ENCODE results near the gene SH3RF3.

Gene SH3RF3

GRCh38 chr2:109364217-109364616 lies 235.2 kb downstream of the SH3RF3 start:
- no peak for TF ChIP-seq CTCF (IDR thresholded peaks at IDR 0.05; ENCODE audit: control insufficient read depth, insufficient read depth, low read depth, low read length, missing control alignments)
- DNase-seq (ENCODE audit: low read depth), result no peak
- no peak overlapping the region for H3K4me3 ChIP-seq (ENCODE audit: control insufficient read depth, low read depth, low read length)

GRCh38 chr2:109365131-109365530 lies 236.1 kb downstream of the SH3RF3 start:
- DNase-seq (ENCODE audit: low read depth), result no peak
- H3K4me3 ChIP-seq (ENCODE audit: control insufficient read depth, low read depth, low read length), result no peak overlapping the region
- TF ChIP-seq CTCF (IDR thresholded peaks at IDR 0.05; ENCODE audit: control insufficient read depth, insufficient read depth, low read depth, low read length, missing control alignments), result no peak

- H3K4me3 ChIP-seq (ENCODE audit: control insufficient read depth, low read depth, low read length), result no peak overlapping the region
- DNase-seq (ENCODE audit: low read depth), result no peak
- TF ChIP-seq CTCF (IDR thresholded peaks at IDR 0.05; ENCODE audit: control insufficient read depth, insufficient read depth, low read depth, low read length, missing control alignments), result no peak
Measured at GRCh38 chr2:109367683-109368082, 238.7 kb downstream of the SH3RF3 start.

GRCh38 chr2:109368798-109369197 lies 239.8 kb downstream of the SH3RF3 start:
- H3K4me3 ChIP-seq (ENCODE audit: control insufficient read depth, low read depth, low read length), result no peak overlapping the region
- DNase-seq (ENCODE audit: low read depth), result no peak
- no peak for TF ChIP-seq CTCF (IDR thresholded peaks at IDR 0.05; ENCODE audit: control insufficient read depth, insufficient read depth, low read depth, low read length, missing control alignments)

DNA sequence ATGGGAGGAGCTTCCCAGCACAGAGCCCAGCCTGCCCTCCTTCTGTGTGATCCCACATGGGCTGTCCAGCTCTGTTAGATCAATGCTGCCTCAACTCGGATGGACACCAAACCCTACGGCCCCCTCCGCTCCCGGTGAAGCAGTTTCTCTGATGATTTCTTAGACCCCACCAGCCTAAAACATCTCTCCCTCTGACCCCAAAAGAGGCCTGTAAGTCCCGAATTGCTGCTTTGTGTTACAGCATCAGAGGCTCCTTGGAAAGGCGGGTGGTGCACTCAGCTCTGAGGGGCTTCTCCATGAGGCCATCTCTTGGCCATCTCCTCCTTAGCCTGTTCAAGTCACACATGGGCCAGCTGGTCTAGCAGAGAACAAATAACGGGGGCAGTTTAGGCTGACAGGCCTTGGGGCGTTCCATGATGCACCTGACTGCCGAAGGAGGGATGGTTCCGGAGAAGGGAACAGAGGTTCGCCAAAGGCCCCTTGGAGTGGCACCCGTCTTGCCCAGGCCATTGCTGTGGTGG lies 240.7 kb downstream of the SH3RF3 start:
- no peak overlapping the region for H3K4me3 ChIP-seq (ENCODE audit: control insufficient read depth, low read depth, low read length)
- no peak for DNase-seq (ENCODE audit: low read depth)
- no peak for TF ChIP-seq CTCF (IDR thresholded peaks at IDR 0.05; ENCODE audit: control insufficient read depth, insufficient read depth, low read depth, low read length, missing control alignments)

GRCh38 chr2:109370399-109371035 lies 241.5 kb downstream of the SH3RF3 start:
- no peak for DNase-seq (ENCODE audit: low read depth)
- no peak for TF ChIP-seq CTCF (IDR thresholded peaks at IDR 0.05; ENCODE audit: control insufficient read depth, insufficient read depth, low read depth, low read length, missing control alignments)
- H3K4me3 ChIP-seq (ENCODE audit: control insufficient read depth, low read depth, low read length), result no peak overlapping the region
